ENCODE measurements around the gene RCOR2. TPM values are rescaled to one million over a fixed set of nuclear protein-coding genes. Genes with fewer than 3 reads are reported as not detected.

The RCOR2 gene
- total and polyA plus RNA-seq, 2 experiments from 2014 or later: 5.5 to 66.9 TPM

DNA sequence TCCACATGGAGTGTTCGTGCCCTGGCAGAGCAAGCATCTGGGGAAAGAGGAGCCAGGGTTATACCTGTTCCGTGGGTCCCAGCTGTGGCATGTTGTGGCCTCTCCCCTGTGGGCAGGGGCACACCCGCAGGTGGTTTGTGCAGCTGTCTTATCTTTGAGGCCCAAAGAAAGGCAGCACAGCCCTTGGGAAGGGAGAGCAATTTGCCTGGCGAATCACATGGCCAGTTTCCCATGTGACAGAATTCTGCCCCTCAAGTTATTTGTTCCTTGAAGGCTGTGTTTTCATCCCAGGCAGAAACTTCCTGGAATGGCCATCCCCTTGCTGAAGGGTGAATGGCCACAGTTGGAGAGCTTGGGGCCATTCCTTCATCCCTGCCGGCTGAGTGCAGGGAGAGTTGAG is 41.0 kb upstream of the RCOR2 start (continued):
- TF ChIP-seq, protein P1, sequence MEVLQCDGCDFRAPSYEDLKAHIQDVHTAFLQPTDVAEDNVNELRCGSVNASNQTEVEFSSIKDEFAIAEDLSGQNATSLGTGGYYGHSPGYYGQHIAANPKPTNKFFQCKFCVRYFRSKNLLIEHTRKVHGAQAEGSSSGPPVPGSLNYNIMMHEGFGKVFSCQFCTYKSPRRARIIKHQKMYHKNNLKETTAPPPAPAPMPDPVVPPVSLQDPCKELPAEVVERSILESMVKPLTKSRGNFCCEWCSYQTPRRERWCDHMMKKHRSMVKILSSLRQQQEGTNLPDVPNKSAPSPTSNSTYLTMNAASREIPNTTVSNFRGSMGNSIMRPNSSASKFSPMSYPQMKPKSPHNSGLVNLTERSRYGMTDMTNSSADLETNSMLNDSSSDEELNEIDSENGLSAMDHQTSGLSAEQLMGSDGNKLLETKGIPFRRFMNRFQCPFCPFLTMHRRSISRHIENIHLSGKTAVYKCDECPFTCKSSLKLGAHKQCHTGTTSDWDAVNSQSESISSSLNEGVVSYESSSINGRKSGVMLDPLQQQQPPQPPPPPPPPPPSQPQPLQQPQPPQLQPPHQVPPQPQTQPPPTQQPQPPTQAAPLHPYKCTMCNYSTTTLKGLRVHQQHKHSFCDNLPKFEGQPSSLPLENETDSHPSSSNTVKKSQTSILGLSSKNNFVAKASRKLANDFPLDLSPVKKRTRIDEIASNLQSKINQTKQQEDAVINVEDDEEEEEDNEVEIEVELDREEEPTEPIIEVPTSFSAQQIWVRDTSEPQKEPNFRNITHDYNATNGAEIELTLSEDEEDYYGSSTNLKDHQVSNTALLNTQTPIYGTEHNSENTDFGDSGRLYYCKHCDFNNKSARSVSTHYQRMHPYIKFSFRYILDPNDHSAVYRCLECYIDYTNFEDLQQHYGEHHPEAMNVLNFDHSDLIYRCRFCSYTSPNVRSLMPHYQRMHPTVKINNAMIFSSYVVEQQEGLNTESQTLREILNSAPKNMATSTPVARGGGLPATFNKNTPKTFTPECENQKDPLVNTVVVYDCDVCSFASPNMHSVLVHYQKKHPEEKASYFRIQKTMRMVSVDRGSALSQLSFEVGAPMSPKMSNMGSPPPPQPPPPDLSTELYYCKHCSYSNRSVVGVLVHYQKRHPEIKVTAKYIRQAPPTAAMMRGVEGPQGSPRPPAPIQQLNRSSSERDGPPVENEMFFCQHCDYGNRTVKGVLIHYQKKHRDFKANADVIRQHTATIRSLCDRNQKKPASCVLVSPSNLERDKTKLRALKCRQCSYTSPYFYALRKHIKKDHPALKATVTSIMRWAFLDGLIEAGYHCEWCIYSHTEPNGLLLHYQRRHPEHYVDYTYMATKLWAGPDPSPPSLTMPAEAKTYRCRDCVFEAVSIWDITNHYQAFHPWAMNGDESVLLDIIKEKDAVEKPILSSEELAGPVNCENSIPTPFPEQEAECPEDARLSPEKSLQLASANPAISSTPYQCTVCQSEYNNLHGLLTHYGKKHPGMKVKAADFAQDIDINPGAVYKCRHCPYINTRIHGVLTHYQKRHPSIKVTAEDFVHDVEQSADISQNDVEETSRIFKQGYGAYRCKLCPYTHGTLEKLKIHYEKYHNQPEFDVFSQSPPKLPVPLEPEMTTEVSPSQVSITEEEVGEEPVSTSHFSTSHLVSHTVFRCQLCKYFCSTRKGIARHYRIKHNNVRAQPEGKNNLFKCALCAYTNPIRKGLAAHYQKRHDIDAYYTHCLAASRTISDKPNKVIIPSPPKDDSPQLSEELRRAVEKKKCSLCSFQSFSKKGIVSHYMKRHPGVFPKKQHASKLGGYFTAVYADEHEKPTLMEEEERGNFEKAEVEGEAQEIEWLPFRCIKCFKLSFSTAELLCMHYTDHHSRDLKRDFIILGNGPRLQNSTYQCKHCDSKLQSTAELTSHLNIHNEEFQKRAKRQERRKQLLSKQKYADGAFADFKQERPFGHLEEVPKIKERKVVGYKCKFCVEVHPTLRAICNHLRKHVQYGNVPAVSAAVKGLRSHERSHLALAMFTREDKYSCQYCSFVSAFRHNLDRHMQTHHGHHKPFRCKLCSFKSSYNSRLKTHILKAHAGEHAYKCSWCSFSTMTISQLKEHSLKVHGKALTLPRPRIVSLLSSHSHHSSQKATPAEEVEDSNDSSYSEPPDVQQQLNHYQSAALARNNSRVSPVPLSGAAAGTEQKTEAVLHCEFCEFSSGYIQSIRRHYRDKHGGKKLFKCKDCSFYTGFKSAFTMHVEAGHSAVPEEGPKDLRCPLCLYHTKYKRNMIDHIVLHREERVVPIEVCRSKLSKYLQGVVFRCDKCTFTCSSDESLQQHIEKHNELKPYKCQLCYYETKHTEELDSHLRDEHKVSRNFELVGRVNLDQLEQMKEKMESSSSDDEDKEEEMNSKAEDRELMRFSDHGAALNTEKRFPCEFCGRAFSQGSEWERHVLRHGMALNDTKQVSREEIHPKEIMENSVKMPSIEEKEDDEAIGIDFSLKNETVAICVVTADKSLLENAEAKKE (CRISPR knock-in tag; IDR thresholded peaks at IDR 0.05): no peak
- TF ChIP-seq CREB1 (CRISPR knock-in tag; IDR thresholded peaks at IDR 0.05; ENCODE audit: low read depth) (no peak), POLR2AphosphoS5 (IDR thresholded peaks at IDR 0.05; ENCODE audit: low read depth) (no peak), EZH2phosphoT487 (IDR thresholded peaks at IDR 0.05; ENCODE audit: unreplicated experiment) (no peak)

DNA sequence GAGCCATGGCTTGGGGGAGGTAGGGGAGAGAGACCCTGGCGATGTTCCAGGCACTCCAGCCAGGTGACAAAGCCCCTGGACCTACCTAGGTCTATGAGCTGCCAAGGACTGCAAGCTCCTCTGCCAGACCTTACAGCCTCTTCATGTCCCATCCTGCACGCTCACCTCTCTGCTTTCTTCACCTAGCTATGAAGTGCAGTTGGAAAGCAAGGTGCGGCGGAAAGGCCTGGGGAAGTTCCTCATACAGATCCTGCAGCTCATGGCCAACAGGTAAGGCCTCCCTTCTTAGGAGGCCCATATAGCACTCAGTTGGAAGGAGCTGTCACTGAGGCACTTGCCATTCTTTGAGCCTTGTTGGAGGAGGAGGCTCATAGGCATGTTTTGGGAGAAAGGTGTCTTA is 35.6 kb upstream of the RCOR2 start:
- no peaks in the 10 kb centered on the region; the same call in 1 of the 2 replicates for H4K20me1 ChIP-seq (replicated peaks; ENCODE audit: insufficient read depth)
- no peak overlapping the region for H2AFZ ChIP-seq
- H3K4me1 ChIP-seq (ENCODE audit: insufficient read depth): 0 out of 2 replicates have a peak, but pooled peaks cover 4% of the 10 kb centered on the region
- DNase-seq (ENCODE audit: low spot score): no peak
- H3K4me1 Mint-ChIP-seq: peaks cover 10% of the 10 kb centered on the region
- H3K79me2 ChIP-seq (replicated peaks; ENCODE audit: insufficient read depth): no peaks in the 10 kb centered on the region; the same call in 1 of the 2 replicates
- no peaks in the 10 kb centered on the region for H3K27me3 ChIP-seq (ENCODE audit: insufficient read depth)
- H3K4me2 ChIP-seq: no peak overlapping the region
- no peak for ATAC-seq
- H3K4me3 ChIP-seq: no peak overlapping the region
- H3K27ac Mint-ChIP-seq: no peak overlapping the region
- H3K36me3 ChIP-seq (ENCODE audit: insufficient read depth): no peaks in the 10 kb centered on the region; the same call in 1 of the 2 replicates
- no peaks in the 10 kb centered on the region for H3K9me3 Mint-ChIP-seq
- H3K9me2 ChIP-seq (ENCODE audit: insufficient read depth): no peaks in the 10 kb centered on the region
- H3K27ac ChIP-seq (ENCODE audit: low read depth): no peak overlapping the region
- peaks cover 3% of the 10 kb centered on the region for H3K27me3 Mint-ChIP-seq (ENCODE audit: insufficient read depth, low read depth, poor library complexity)
- H3F3A ChIP-seq (replicated peaks; ENCODE audit: low read depth): no peaks in the 10 kb centered on the region; the same call in 1 of the 2 replicates
- no peak overlapping the region for H3K4me3 Mint-ChIP-seq
- H3K36me3 Mint-ChIP-seq (ENCODE audit: low read depth): peaks cover 67% of the 10 kb centered on the region
- TF ChIP-seq, protein P1 (CRISPR knock-in tag; IDR thresholded peaks at IDR 0.05): no peak
- TF ChIP-seq STAT1 (IDR thresholded peaks at IDR 0.05; ENCODE audit: unreplicated experiment): no peak
- no peak for TF ChIP-seq CREB1 (CRISPR knock-in tag; IDR thresholded peaks at IDR 0.05; ENCODE audit: low read depth)
- no peak for TF ChIP-seq EZH2phosphoT487 (IDR thresholded peaks at IDR 0.05; ENCODE audit: unreplicated experiment)
- no peak for TF ChIP-seq ZNF114 (CRISPR knock-in tag; IDR thresholded peaks at IDR 0.05)
- TF ChIP-seq EZH2 (IDR thresholded peaks at IDR 0.05; ENCODE audit: low read depth, unreplicated experiment): no peak
- TF ChIP-seq ZNF331 (CRISPR knock-in tag; IDR thresholded peaks at IDR 0.05; ENCODE audit: low read depth): no peak
- TF ChIP-seq POLR2AphosphoS5 (IDR thresholded peaks at IDR 0.05; ENCODE audit: low read depth): no peak
- no peak for TF ChIP-seq NANOG (IDR thresholded peaks at IDR 0.05; ENCODE audit: borderline replicate concordance)

All from GM23338 (cell line).